GM21381 (cell line): ENCODE data around the gene PJA2.

Source experiments
- ATAC-seq: cut with Tn5 transposase; IDR thresholded peaks from one replicate; pipeline ENCODE4 v1.9.1; 2021; ENCODE audit warnings: mild to moderate bottlenecking, moderate library complexity; ENCODE audit not compliant: unreplicated experiment

Gene PJA2

DNA sequence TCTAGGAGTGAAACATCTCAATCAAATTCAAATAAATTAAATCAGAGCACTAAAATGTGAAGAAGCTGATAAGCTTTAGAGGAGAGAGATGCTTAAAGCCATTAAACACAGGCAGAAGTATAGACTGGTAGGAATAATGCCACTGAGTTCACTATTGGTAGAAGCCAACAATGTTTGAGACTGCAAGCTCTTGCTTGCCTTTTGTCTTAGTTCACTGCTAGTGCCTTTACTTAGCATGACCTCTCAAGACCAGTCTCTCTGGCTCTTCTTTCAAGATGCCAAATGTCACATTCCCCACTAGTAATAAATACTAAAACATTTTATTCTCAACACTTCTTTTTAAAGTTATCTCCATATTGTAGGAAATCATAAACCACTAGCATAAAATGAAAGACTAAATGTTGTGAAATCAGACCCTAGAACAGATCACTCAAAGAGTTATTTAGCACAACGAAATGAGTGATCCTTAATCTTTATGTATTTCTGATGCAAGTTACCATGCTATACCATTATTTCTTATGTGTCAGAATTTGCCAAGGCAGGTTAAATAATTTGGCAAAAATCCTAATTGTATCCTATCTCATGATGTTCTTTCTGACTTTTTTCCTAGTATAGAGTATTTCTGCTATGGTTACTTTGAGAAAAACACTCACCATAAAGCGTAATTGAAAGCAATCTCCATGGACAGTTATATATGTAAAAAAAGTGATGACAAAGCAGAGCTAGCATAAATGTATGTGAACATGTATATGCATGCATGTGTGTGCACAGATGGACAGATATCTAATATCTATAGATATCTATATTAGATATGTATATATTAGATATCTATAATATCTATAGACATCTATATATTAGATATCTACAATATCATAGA is 57.5 kb downstream of the PJA2 start:
- ATAC-seq: no peak

DNA sequence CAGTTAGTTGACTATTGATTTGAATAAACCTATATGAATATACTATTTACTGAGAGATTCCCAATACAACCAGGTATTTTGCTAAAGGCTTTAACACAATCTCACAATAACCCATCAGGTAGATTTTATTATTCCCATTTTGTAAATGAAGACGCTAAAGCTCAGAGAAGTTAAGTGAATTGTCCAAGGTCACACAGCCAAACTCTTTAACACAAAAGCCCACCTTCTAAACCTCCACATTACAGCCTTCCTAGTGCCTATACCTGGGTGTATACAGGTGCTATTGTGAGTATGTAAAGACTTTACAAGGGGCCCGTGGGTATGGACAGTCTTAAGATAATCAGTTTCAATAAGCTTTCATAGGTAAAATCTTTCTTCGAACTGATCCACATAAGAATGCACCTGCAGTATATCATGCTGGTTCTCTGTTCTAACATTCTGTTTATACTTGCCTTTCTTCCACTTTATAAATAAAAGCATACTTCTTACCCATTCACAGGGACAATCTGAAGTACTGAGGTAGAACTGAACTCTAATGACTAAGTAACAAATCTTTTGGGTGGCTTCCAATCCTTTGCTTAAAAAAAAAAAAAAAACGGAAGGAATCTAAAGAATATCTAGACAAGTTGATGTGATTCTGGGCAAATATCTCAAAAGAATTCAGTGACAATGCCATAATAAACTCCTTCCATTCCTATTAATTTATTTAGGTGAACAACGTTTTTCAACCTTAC is 59.1 kb downstream of the PJA2 start:
- no peak for ATAC-seq

DNA sequence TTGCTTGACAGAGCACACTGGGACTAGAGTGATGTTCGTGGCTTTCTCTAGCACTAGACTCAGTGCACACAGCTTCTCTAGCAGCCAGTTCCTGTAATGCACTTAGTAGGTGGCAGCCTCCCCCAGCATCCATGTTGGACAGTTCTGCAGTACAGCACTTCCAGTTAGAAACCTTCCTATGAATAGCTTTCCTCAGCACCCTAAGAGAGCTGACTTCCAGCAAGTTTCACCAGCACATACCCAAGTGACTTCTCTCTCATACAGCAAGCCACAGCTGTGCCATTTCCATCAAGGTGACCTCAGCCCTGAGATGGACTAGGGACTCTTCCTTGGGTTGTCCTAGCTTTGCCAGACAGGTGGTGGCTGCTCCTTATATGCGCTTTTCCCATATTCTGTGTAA is 60.4 kb downstream of the PJA2 start:
- no peak for ATAC-seq

DNA sequence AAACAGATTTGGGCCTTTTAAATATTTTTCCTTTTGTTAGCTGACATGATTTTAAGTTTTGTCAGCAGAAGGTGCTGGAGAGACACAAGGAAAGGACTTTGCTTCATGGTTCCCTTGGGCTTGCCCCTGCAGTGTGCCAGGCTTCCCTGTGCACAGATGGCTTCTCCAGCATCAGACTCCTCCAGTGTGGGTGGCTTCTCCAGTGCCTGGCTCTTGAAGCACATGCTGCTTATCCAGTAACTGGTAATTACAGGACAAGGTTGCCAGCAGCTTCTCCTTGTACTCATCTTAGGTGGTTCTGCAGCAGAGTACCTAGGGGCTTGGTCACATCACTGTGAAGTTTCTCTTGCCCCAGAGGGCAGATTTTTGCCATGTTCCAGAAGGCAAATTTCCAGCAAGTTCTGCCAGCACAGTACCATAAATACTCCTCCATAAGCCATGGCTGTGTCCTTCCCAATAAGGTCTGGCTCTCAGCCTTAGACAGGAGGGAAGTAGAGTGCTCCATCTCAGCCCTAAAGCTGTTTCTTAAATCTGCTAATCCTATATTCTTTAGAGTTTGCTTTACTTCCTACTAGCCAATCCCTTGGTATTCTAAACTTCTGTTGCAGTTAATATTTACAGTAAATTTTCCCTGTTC is 62.4 kb downstream of the PJA2 start:
- ATAC-seq: no peak

DNA sequence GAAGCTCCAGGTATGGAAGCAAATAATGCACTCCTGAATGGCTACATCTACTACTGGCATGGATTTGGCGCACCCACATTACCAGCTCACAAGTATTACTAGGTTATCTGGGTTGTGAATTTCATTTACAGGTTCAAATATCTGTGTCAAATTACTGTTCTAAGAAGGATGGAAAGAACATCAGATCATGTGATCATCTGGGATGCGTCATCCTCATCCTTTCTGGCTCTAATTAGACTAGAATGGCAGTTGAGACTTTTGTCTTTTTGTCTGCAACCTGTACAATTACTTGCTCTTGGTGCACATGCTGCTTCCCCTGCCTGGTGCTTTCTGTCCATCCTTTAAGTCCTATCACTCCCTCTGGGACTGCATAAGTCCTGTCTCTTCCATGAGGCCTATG is 64.1 kb downstream of the PJA2 start:
- no peak for ATAC-seq

DNA sequence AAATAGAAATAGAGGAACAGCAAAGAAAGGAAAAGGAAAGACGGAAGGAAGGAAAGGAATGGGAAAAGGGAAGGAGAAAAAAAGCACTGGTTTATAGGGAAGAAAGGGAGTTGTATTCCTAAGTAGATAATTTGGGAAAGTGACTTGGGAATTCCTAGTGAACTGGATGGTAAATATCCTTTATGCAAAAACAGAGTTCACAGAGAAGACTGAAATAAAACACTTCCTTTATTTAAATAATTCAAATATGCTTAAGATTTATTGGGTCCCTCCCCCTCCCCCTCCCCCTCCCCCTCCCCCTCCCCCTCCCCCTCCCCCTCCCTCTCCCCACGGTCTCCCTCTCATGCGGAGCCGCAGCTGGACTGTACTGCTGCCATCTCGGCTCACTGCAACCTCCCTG is 69.4 kb downstream of the PJA2 start:
- ATAC-seq: no peak

DNA sequence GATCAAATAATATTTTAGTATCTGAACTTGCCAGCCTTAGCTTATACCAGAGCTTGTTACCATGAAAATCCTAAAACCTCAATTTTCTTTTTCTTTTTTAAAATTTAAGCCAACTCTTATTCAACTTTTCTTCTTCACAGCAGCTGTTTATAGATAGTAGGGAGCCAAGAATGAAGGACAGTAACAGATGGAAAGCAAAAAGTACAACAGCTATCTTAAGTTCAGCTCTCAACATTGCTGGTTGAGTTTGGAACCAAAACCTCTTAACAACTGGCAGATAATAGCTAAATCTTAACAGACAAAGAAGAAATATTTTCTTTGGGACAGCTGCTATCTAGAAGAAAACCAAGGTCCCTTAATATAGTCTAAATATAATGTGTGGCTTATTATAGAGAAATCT is 74.7 kb downstream of the PJA2 start:
- ATAC-seq: no peak

DNA sequence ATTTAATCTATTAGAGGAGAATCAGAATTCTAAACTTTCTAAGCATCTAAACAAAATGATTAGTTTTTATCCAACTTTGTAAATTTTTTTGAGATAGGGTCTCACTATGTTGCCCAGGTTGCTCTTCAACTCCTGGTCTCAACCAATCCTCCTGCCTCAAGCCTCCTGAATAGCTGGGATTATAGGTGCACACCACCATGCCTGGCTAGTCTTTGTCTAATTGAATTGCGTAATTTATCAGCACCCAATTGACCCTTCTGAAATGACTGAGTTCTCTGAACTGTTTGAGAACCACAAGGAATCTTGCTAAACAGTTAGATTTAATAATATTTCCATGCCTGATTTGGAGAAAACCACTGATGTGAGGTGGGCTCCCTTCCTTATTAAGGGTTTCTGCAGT is 75.7 kb downstream of the PJA2 start:
- ATAC-seq: no peak

DNA sequence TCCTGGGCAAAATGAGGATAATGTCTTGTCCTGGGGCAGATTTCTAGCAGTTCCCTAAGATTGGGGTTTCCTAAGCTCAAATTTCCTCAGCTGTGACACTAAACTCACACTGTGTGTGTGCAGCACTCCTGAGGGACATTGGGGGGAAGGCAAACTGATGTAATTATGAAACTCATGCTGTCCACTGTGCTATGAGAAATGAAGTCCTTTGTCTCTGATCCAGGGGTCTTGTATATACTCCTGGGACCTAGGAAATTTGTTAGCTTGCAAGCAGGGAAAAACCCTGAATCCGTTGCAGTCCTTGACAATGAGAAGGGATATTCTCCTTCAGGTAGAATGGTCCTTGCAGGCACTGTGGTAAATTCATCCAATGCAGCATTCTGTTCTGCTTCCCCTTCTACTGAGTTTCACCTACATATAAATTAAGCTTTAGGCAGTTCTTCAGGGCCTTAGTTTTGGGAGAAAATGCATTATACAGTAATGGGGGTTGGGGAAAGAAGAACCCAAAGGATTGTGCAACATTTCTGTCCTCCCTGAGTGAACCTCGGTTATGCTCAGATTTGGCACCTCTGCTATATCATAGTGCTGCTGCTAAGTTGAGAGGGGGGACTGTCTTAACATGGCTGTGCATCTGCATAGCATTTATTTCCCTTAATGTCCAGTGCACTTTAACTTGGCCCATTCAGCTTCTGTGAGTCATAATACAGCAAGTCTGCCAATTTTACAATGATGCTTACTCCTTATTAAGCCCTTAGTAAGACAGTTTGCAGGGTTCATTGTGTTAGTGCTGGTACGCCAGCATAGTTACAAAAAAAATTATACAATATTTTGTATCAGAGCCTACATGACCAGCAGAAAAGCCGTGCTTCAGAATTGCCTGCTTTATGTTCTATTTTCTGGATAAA is 80.2 kb downstream of the PJA2 start:
- no peak for ATAC-seq

DNA sequence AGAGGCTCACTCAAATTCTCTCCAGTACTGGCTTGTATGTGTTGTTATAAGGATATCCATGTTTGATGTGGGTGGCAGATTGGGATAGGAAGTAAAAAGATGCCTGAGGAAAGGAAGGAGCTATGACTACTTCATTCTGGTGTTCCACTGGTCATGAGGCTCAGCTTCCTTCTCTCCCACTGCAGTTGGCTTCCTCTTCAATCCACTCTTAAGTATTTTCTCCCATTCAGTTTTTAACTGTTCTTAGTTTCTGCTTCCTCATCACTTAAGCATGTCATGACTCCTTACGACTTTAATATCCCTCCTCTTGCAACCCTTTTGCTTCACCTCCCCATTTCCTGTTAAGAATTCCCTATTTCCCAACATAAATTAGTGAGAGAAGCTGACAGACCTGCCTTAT is 81.1 kb downstream of the PJA2 start:
- ATAC-seq: no peak

DNA sequence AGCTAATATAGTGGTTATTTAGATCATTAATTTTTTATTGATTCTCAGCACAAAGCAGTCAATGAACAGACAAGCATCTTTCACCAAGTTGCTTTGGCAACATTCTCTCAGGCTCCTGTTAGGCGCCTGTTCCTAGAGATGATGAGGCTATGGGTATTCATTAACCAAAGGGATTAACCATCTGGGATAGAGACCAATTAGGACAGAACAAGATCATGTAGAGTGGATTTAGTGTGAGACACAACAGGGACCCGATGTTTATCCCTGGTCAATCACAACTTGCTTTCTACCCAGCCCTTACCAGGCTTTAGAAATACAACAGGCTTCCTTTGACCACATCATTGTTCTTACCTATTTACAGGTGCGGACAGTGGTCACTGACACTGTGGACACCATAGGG is 82.2 kb downstream of the PJA2 start:
- ATAC-seq: no peak

DNA sequence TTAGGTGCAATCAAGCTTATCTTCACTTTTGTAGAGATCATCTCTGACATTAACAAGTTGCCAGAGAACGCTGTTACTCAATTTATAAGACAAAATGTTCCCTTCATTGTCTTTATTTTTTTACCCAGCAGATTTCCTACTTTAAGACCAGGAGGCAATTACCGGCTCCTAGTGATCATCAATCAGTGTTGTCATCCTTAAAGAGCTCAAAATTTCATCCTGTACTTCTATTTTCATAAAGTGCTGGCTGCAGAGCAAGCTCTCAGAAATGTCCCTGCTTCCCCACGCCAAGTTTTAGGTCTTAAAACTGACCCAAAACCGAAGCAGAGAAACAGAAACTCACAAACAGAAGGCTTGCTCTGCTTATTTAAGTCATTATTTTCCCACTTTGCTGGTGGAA is 82.9 kb downstream of the PJA2 start:
- ATAC-seq: no peak

DNA sequence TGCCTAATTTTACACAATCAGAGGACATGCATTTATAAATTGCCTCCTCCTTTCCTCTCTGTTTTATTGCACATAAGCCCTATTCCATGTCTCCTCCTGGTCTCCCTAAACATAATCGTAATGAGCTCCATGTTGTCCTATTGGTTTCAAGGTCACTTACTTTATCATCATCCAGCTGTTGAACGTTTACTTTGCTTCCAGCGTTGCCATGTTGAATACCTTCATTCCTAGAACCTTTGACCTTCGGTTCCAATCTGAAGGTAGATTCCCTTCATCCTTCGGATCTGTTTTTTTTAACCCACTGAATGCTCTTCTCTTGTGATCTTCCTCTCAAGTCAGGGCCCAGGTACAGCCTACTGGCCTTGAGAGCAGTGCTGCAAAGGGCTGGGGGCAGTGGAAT is 84.3 kb downstream of the PJA2 start:
- no peak for ATAC-seq

DNA sequence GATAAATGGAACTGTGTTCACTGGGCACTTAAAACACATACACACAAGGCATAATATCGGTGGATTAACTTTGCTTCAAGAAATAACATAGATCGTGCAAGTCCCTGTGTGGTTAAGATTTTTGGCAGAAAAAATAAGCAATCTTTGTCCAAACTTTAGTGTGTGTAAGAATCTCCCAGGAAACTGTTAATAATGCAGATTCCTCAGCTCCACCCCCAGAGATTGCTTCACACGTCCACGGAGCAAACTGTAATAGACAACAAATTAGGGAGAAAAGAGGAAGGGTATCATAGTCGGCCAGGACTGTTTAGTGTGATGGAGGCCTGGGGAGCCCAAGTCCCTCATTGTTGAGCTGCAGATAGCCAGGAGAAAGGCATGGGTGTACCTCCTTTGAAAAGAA is 84.8 kb downstream of the PJA2 start:
- no peak for ATAC-seq

DNA sequence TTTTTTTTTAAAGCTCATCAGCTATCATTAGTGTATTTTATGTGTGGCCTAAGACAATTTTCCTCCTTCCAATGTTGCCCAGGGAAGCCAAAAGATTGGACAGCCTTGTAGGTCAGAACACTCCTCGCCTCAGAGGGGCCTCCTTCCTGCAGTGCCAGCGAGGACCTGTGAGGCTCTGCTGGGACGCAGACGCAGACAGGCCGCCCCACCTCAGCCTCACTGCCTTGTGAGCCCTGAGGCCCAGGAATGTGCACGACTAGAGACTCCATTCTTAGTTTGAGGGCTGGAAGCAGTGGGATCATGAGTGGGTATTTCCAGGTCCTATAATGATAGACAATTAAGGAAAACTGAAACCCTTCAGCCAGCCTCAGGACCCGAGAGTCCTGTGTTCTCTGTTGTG is 85.4 kb downstream of the PJA2 start:
- no peak for ATAC-seq

DNA sequence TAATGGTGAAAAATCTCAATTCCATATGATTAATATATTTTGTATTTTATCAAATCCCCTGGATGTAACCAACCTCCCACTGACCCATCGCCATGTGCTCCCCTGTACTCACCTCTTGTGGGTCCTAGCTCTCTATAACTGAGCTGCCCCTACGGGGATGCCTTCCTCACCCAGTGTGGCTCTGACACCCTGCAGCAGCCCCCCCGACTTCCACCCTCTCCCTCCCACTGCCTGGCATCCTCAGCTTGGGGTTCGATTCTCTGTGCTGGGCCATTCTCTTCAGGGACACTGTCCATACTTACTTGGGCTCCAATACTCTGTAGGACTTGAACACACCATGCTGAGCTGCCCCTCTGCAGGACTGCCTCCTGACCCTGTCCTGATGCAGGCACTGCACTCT is 87.1 kb downstream of the PJA2 start:
- no peak for ATAC-seq

DNA sequence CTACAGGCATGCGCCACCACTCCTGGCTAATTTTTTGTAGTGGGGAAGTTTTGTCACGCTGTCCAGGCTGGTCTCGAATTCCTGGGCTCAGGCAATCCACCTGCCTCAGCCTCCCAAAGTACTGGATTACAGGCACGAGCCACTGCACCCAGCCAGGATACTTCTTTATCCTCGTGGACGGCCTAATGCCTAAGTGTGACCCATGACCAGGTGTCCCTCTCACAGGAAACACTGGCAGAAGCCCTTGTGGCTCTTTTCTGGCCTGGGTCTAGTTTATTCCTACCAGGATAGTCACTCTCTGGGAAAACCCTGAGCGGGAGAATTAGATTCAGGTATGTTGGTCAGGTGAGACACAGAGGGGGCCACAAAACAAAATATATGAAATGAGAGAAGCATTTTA is 90.4 kb downstream of the PJA2 start:
- no peak for ATAC-seq

DNA sequence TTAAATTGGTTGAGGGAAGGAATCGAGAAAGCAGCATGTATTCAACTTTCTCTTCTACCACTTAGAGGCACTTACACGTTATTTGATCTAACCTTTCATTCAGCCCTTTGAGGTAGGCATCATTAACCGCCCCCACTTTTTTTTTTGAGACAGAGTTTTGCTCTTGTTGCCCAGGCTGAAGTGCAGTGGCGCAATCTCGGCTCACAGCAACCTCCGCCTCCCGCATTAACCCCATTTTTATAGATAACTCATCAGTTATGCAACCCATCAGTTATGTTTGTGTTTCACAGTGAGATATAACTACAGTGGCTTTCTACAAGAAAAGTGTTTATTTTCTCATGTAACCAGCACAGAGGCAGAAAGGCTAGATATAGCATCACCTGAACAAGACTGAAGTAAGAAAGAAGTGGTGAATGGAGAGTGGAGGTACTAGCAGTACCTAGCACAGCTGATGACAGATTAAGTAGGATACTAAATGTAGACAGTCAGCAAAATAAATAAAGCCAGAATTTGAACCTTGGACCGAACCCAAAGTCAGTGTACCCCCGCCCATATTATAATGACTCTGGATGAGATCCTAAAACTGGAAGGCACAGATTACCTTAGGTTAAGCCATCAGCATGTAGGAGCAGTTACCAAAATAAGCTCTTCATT is 91.2 kb downstream of the PJA2 start:
- ATAC-seq: no peak

DNA sequence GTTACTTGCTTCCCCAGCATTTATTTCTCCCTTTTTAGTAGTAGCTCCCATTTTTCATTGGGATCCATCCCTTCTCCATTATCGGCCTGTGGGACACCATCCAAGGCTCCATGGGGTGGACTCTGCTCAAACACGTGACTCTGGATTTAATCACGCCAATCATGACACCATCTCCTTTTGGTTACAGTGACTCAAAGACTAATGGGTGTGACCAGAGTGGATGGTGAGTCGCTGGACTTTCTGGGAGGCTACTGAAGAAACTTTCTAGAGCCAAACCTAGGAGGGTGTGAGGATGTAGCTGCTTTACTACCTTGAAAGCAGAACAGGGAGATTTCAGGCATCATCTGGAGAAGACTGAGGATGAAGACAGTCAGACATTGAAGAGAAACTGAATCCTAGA is 93.1 kb downstream of the PJA2 start:
- ATAC-seq: no peak

DNA sequence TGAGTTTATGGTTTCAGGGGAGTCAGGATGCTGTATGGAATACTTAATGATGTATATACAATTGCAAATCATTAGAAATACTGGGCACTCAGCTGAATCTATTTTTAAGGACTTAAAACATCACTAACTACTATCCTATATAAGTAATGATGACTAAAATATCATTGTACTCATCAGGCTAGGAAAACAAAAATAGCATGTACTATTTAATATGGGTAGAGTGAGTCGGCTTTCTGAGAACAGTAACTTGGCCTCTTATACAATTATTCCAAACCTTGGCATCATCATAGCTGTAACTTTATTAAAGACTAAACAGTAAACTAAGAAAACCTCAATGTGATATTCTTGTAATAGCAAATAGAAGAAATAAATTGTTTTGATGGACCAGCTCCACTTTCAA is 94.5 kb downstream of the PJA2 start:
- no peak for ATAC-seq
